NCI-H82 treated with DMSO at 0.1 percent for 48 hours (cell line): ENCODE data around the gene OSMR.

Experiments
- DNase-seq: peaks from one replicate; lab custom pipeline; 2025; ENCODE audit not compliant: unreplicated experiment; lab: John Stamatoyannopoulos, UW

The OSMR gene

DNA sequence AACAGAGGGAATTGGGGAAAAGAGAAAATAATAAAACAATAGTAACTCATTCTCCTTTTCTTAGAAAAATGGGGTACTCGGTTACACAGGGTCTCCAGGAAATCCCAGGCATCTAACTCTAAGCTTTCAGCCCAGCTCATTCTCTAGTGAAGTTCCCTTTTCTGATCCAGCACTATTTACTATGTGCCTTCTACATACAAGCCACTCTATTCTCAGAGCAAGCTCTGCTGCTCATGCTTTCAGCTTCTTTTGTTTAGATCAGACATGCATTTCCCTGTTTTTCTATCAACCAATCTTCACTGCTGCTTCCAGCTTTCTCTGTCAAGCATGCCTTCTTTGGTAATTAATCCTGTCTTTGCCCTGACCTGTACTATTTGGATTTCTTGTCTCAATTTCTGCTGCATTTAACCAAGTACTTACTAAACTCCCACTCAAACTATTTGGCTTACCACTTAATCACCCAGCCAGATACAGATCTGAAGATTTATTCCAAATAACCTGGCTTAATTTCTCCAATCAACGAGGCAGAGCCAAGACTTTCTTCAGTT, 25.3 kb downstream of the OSMR start:
- DNase-seq = no peak

GRCh38 chr5:38871790-38872551, 26.2 kb downstream of the OSMR start:
- no peak for DNase-seq

DNA sequence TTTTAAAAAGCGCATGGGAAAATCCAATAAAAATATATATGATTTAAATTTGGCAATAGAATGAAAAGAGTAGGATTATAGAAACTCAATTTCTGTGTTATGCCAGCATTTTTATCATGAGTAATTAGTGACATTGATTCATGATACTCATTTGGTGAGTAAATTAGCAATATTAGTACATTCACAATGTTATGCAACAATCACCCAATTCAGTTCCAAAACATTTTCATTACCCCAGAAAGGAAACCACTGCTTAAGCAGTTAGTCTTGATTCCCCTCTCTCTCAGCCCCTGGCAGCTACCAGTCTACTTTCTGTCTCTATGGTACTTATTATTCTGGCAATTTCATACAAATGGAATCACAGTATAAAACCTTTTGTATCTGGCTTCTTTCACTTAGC, 27.0 kb downstream of the OSMR start:
- DNase-seq = no peak

DNA sequence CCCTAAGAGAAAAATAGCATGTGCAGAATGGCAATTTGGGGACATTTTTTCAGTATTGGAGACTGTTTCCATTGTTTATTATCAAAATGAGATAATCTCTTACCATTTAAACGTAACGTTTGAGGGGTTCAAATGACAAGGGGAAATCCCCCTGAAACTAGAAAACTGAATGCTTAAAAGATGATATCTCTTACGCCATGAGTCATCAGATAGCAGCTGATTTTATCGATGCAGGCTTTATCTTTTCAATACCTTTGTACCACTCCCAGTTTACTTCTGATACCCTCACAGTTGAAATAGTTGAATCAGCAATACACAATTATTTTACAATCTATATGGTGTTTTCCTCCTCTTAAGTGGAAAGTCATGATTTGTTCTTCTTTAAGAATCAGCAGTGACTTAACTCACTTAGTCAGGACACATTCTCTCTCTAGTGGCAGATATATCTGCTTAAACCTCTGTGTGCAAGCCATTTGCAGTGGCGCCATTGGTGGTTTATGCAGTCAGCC, 29.2 kb downstream of the OSMR start:
- DNase-seq = no peak

DNA sequence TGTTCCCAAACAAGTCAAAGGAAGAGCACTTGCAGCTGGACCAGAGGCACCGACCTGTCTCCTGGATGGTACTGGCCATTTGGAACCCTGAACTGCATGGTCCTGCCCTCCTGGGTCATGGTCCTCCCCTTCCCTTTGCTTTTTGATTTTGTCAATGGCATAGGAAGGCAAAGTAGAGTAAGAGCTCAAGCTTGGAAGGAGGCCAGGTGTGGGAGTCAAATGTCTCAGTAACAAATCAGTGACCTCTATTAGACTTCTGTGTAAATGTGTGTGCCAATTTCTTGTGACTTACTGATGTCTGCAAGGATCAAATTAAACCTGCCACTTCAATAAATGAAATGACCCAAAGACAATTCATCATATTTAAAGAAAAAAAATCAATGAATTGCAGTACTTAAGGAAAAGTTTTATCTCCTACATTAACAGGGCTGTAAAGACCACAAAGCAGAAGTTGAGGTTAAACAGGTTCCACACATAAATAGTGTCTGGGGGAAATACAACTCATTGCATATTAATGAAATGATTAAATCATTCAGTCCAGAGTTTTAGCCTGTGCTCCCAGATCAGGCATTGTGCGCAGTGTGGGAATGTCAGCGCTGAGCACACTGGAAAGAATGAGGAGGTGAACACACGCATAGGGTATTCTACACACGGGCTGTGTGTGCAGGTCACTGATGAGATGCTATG, 32.7 kb downstream of the OSMR start:
- no peak for DNase-seq

DNA sequence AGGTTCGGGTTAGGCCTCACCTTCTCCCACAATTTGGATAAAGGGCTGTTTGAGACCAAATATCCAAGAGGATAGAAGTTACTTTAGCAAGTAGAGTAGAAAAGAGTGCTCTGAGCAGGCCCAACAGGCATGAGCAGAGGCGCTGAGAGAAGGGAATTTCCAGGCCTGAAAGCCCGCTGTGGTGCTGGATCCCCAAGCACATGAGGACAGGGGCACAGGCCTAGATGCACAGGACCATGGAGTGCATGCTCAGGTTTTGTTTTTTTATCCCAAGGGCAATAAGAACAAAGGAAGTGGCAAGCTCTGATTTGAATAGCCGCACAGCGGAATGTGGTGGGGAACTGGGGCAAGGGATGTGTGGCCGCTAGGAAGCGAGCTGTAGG, 33.3 kb downstream of the OSMR start:
- DNase-seq = no peak

- no peak for DNase-seq
Observed at GRCh38 chr5:38883842-38884241, 38.0 kb downstream of the OSMR start.

GRCh38 chr5:38885208-38885607, 39.4 kb downstream of the OSMR start:
- no peak for DNase-seq

GRCh38 chr5:38888041-38888440, 42.2 kb downstream of the OSMR start:
- no peak for DNase-seq

DNA sequence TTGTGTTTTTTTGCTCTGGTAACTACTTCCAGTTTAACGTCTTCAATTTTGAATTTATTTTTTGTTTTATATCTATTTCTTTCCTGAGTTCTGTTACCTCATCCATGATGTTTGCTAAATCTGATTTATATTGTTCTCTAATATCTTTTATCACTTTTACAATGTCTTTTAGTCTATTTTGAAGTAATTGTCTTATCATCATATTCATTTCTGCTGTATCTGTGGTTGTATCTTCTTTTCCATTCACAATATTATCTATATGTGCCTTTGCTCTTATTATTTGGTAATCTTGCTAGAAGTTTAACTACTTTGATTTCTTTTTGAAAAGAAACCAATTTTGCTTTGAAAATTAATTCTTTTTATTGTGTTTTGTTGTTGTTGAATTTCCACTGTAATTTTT, 43.6 kb downstream of the OSMR start:
- no peak for DNase-seq

- DNase-seq = no peak
Observed at GRCh38 chr5:38891563-38891962, 45.8 kb downstream of the OSMR start.

- DNase-seq = no peak
Observed at GRCh38 chr5:38892363-38892762, 46.6 kb downstream of the OSMR start.

GRCh38 chr5:38896760-38897159, 50.9 kb downstream of the OSMR start:
- no peak for DNase-seq

DNA sequence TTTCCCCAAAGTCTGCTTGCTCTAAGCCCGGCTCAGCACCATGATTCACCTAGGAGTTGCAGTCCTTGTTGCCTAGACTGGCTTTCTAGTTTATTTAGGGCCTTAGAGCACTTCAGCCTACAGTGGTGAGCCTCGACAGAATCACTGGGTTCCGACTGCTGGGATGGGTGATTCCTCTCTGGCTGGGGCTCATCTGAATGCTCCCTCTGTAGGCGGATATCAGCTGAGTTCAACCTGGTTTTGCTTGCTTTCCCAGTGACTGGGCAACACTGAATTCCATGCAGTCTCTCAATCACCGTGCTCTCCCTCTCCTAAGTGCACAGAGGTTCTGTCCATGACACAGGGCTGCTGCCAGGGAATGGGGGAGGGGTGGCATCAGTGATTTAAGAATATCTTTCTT, 54.1 kb downstream of the OSMR start:
- DNase-seq = no peak

GRCh38 chr5:38905516-38905915, 59.7 kb downstream of the OSMR start:
- no peak for DNase-seq

DNA sequence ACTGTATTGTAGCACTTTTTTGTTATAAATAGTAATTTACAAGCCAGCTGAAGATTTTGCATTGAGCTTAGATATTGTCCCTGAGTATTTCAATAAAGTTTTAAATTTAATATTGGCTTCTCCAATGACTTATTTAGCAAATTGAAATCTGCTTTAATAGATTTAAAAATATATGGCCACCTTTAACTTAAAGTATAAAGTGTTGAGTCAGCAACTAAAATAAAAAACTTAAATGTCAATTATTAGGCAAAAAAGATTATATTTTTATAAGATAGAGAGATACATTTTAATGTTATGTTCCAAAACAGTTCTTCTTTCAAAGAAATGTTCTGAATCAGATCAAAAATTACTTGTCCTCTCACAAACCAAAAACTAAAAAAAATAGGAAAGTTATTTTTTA, 60.7 kb downstream of the OSMR start:
- no peak for DNase-seq

GRCh38 chr5:38911933-38912332, 66.1 kb downstream of the OSMR start:
- no peak for DNase-seq

- no peak for DNase-seq
Observed at GRCh38 chr5:38913714-38914113, 67.9 kb downstream of the OSMR start.

DNA sequence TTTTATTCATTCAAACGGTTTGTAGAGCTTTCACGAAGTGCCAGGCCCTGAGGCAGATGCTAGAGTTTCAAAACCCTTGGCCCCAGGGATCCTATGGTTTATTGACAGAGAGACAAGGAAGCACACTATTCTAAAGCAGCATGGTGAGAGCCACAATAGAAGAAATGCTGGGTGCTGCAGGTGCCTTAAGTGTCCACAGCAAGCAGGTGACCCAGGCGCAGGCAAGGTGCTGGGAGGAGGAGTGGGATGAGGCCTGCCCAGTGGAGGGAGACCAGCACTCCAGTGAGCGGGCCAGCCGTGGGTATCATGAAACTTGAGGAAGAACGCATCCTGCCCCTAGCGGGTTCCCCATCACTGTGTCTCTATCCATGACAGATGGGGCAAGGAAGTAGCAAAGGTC, 71.0 kb downstream of the OSMR start:
- DNase-seq = no peak

DNA sequence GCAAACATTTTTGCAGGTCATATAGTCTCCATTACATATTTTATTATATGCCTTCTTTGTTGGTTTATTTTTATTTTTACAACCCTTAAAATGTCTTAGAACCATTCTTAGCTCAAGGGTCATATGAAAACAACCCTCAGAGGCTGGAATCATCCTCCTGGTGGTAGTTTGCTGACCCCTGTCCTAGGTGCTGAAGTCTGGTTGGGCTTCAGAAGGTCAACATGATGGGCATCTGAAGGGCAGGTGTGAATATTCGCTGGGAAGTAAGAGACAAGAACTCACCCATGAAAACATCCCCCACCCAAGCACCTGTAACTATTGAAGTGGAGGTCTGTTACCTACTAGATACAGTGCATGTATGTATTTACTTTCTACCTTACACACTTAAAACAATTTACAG, 75.4 kb downstream of the OSMR start:
- no peak for DNase-seq

DNA sequence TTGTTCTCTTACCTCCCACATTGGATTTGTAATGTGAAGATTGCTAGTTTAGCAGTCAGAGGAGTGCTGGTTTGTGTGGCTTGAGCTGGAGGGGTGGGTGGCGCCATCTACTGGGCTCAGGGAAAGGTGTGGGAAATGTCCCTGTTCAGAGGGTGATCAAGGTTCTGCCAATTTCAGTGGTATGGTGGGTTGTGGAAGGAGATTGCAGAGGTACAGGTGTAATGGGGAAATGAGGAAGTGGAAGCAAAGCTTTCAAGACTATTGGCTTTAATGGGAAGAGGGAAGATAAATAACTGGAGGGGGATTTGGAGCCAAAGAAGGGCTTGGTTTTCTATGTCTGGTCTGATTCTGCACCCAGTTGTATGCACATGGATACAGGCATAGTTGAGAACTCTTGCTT, 76.4 kb downstream of the OSMR start:
- peak; percentile 1 for DNase-seq
